WTC11 (cell line): Measurements from ENCODE around the gene RASSF1. TPM values are rescaled to one million over a fixed set of nuclear protein-coding genes. Genes with fewer than 3 reads are reported as not detected.
A peak's percentile ranks its signal among the peaks of the same experiment; 100 is the strongest.

Experiments
- ATAC-seq: fragments of 200-7000 bp; cut with Tn5 transposase; 2 replicates; pipeline ENCODE4 v1.10.0; 2021; ENCODE audit warnings: mild to moderate bottlenecking, moderate library complexity
- CTCF ChIA-PET: fragments of 300-600 bp; sonication (Branson Sonifier 250); formaldehyde crosslinking; loops from one replicate; lab custom pipeline; 2021; ENCODE audit warnings: antibody characterized with exemption; lab: Charles Lee
- POLR2A ChIA-PET: fragments of 350-600 bp; sonication (Branson Sonifier 250); formaldehyde crosslinking; loops from one replicate; lab custom pipeline; 2021; ENCODE audit warnings: antibody characterized with exemption; lab: Charles Lee
- DNase-seq: peaks from one replicate; pipeline ENCODE4 v3.0.0; 2021; ENCODE audit warnings: low spot score
- H3K27ac Mint-ChIP-seq: 2 replicates; pipeline ENCODE4 v1.8.0; 2021; ENCODE audit warnings: mixed read lengths
- H3K27me3 Mint-ChIP-seq: 2 replicates; pipeline ENCODE4 v1.8.0; 2021; ENCODE audit warnings: low read depth, mild to moderate bottlenecking, moderate library complexity, mixed read lengths
- H3K36me3 Mint-ChIP-seq: 2 replicates; pipeline ENCODE4 v1.8.0; 2021; ENCODE audit warnings: mixed read lengths
- H3K4me1 Mint-ChIP-seq: 2 replicates; pipeline ENCODE4 v1.8.0; 2022; ENCODE audit warnings: mixed read lengths
- H3K4me3 Mint-ChIP-seq: 2 replicates; pipeline ENCODE4 v1.8.0; 2021; ENCODE audit warnings: mild to moderate bottlenecking, moderate library complexity, mixed read lengths
- H3K9me3 Mint-ChIP-seq: 2 replicates; pipeline ENCODE4 v1.8.0; 2021; ENCODE audit warnings: mixed read lengths
- ATF1 ChIP-seq: sonication (generic); formaldehyde crosslinking; IDR thresholded peaks from 2 replicates; pipeline ENCODE4 v1.8.1; 2023; ENCODE audit warnings: mild to moderate bottlenecking, moderate library complexity, missing genetic modification reagents
- NR1H2 ChIP-seq: sonication (generic); formaldehyde crosslinking; IDR thresholded peaks from 2 replicates; pipeline ENCODE4 v1.9.0; 2021; ENCODE audit warnings: mild to moderate bottlenecking, moderate library complexity, missing genetic modification reagents
- RELA ChIP-seq: sonication (generic); formaldehyde crosslinking; IDR thresholded peaks from 2 replicates; pipeline ENCODE4 v1.8.1; 2022; ENCODE audit warnings: missing genetic modification reagents, mild to moderate bottlenecking, borderline replicate concordance
- RORB ChIP-seq: fragments of 250-450 bp; sonication (Bioruptor Pico); IDR thresholded peaks from 2 replicates; pipeline ENCODE4 v1.9.0; 2021; ENCODE audit warnings: mild to moderate bottlenecking
- SMAD3 ChIP-seq: sonication (generic); formaldehyde crosslinking; IDR thresholded peaks from 2 replicates; pipeline ENCODE4 v1.8.0; 2022; ENCODE audit warnings: missing genetic modification reagents, mild to moderate bottlenecking, borderline replicate concordance
- SP1 ChIP-seq: sonication (generic); formaldehyde crosslinking; conservative IDR thresholded peaks from 2 replicates; pipeline ENCODE4 v1.8.1; 2022; ENCODE audit warnings: missing genetic modification reagents
- TEAD1 ChIP-seq: sonication (generic); formaldehyde crosslinking; IDR thresholded peaks from 2 replicates; pipeline ENCODE4 v1.8.0; 2022; ENCODE audit warnings: mild to moderate bottlenecking, missing genetic modification reagents
- TP53 ChIP-seq: sonication (generic); formaldehyde crosslinking; IDR thresholded peaks from 2 replicates; pipeline ENCODE4 v1.8.1; 2023; ENCODE audit warnings: mild to moderate bottlenecking, missing genetic modification reagents
- USF2 ChIP-seq: sonication (generic); formaldehyde crosslinking; IDR thresholded peaks from 2 replicates; pipeline ENCODE4 v1.8.1; 2023; ENCODE audit warnings: mild to moderate bottlenecking, missing genetic modification reagents, moderate library complexity
- total RNA-seq: library from RNA; stranded (reverse); gene quantifications from 3 replicates; pipeline ENCODE4 v1.2.3, GENCODE V29; 2021
- TF ChIP-seq, protein P1 (sequence below): fragments of 250-450 bp; sonication (Bioruptor Pico); IDR thresholded peaks from 2 replicates; pipeline ENCODE4 v2.1.2; 2022; ENCODE audit warnings: mild to moderate bottlenecking, moderate library complexity
- TF ChIP-seq, protein P2 (sequence below): sonication (generic); formaldehyde crosslinking; IDR thresholded peaks from 2 replicates; pipeline ENCODE4 v1.8.1; 2023; ENCODE audit warnings: mild to moderate bottlenecking, missing genetic modification reagents, moderate library complexity
- TF ChIP-seq, protein P3 (sequence below): fragments of 250-450 bp; sonication (Bioruptor Pico); IDR thresholded peaks from 2 replicates; pipeline ENCODE4 v1.9.0; 2021; ENCODE audit warnings: moderate library complexity, mild to moderate bottlenecking, inconsistent platforms, borderline replicate concordance
- TF ChIP-seq, protein P4 (sequence below): sonication (generic); formaldehyde crosslinking; IDR thresholded peaks from 2 replicates; pipeline ENCODE4 v1.8.0; 2022; ENCODE audit warnings: mild to moderate bottlenecking, missing genetic modification reagents
- TF ChIP-seq, protein P5 (sequence below): sonication (generic); formaldehyde crosslinking; IDR thresholded peaks from 2 replicates; pipeline ENCODE4 v1.8.0; 2023; ENCODE audit warnings: missing genetic modification reagents
- TF ChIP-seq, protein P6 (sequence below): sonication (generic); formaldehyde crosslinking; IDR thresholded peaks from 2 replicates; pipeline ENCODE4 v1.8.1; 2022; ENCODE audit warnings: missing genetic modification reagents, borderline replicate concordance

Gene RASSF1
- total RNA-seq, 1 experiment from 2014 or later, result 14.5 TPM

- no peak overlapping the region for H3K27ac Mint-ChIP-seq
- POLR2A ChIA-PET, result no interaction called here
- ATAC-seq (no peak), DNase-seq (no peak)
- peak overlapping the region; percentile 95 for H3K4me3 Mint-ChIP-seq
- no peaks in the 10 kb centered on the region for H3K36me3 Mint-ChIP-seq
- peaks cover 66% of the 10 kb centered on the region for H3K27me3 Mint-ChIP-seq
- CTCF ChIA-PET, result no interaction called here
- peaks cover 33% of the 10 kb centered on the region for H3K4me1 Mint-ChIP-seq
- TF ChIP-seq TP53 (CRISPR knock-in tag), result no peak
- TF ChIP-seq SMAD3 (CRISPR knock-in tag), result no peak
- TF ChIP-seq ATF1, result no peak
- no peaks in the 10 kb centered on the region for H3K9me3 Mint-ChIP-seq
Observed at GRCh38 chr3:50339485-50340146, 1.0 kb downstream of the RASSF1 start.

GRCh38 chr3:50338965-50339364 is 1.7 kb downstream of the RASSF1 start:
- peak overlapping the region; percentile 95 for H3K4me3 Mint-ChIP-seq
- CTCF ChIA-PET, result interaction anchor here (0.7 to 2.6 kb wide), 3 partner anchors 9 to 92 kb away, joined by 3 to 21 read pairs (median 12); partner anchors contain the start of gene HYAL1
- no peaks in the 10 kb centered on the region for H3K9me3 Mint-ChIP-seq
- DNase-seq (no peak), ATAC-seq (no peak)
- no peaks in the 10 kb centered on the region for H3K36me3 Mint-ChIP-seq
- POLR2A ChIA-PET, result interaction anchor here (0.6 kb wide), 1 partner anchor 127 kb away, joined by 4 read pairs; no protein-coding TSS in a partner anchor
- peaks cover 60% of the 10 kb centered on the region for H3K27me3 Mint-ChIP-seq
- H3K4me1 Mint-ChIP-seq, result peaks cover 33% of the 10 kb centered on the region
- no peak overlapping the region for H3K27ac Mint-ChIP-seq
- TF ChIP-seq, protein P1, sequence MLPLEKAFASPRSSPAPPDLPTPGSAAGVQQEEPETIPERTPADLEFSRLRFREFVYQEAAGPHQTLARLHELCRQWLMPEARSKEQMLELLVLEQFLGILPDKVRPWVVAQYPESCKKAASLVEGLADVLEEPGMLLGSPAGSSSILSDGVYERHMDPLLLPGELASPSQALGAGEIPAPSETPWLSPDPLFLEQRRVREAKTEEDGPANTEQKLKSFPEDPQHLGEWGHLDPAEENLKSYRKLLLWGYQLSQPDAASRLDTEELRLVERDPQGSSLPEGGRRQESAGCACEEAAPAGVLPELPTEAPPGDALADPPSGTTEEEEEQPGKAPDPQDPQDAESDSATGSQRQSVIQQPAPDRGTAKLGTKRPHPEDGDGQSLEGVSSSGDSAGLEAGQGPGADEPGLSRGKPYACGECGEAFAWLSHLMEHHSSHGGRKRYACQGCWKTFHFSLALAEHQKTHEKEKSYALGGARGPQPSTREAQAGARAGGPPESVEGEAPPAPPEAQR (CRISPR knock-in tag), result no peak
- no peak for TF ChIP-seq NR1H2

DNA sequence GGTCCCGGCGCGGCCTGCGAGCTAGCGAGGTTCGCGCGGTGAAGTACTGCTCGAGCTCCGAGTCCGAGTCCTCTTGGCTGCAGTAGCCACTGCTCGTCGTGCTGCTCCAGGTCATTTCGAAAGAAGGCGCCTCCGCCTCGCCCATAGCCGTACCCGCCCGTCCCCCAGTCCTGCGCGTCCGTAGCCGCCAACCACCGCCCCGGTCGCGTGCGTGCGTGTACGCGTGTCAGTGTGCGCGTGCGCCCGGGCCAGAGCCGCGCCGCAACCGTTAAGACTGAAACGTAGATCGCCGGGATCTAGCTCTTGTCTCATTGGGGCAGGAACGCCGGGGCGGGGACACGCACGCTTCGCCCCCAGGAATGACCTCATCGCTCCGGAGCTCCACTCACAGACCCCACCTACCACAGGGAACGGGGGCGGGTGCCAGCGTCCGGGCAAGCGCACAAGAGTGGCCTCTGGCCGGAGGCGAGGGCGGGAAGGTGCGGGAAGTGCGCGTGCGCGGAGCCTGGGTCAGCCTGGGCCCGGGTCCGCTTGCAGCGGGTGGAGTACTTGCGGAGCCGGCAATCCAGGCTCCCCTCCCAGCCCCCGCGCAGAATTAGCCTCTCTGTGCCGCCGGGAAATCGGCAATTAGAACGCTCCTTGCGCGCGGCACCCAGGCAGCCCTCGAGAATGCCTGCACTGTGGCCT is 3.3 kb downstream of the RASSF1 start:
- H3K4me1 Mint-ChIP-seq, result peaks cover 33% of the 10 kb centered on the region
- peak overlapping the region; percentile 95 for H3K4me3 Mint-ChIP-seq
- no peaks in the 10 kb centered on the region for H3K9me3 Mint-ChIP-seq
- H3K27ac Mint-ChIP-seq, result peak overlapping the region; percentile 98
- ChIA-PET POLR2A (interaction anchor here (0.6 to 2.4 kb wide), 16 partner anchors 8 to 274 kb away, joined by 3 to 21 read pairs (median 3); partner anchors contain the start of genes CISH, CYB561D2, HEMK1 and HYAL2), CTCF (interaction anchor here (0.6 to 2.7 kb wide), 34 partner anchors 9 to 279 kb away, joined by 3 to 71 read pairs (median 6); partner anchors contain the start of genes C3orf18, CISH, CYB561D2 and GNAI2)
- peak; percentile 99 for DNase-seq
- H3K36me3 Mint-ChIP-seq, result peaks cover under 1% of the 10 kb centered on the region
- peak; percentile 91 for ATAC-seq
- peaks cover 43% of the 10 kb centered on the region for H3K27me3 Mint-ChIP-seq
- TF ChIP-seq RORB (CRISPR knock-in tag), result no peak
- TF ChIP-seq TEAD1 (CRISPR knock-in tag), result peak; percentile 87; the same call in 1 of the 2 replicates
- TF ChIP-seq, protein P2, sequence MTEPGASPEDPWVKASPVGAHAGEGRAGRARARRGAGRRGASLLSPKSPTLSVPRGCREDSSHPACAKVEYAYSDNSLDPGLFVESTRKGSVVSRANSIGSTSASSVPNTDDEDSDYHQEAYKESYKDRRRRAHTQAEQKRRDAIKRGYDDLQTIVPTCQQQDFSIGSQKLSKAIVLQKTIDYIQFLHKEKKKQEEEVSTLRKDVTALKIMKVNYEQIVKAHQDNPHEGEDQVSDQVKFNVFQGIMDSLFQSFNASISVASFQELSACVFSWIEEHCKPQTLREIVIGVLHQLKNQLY (CRISPR knock-in tag), result no peak
- TF ChIP-seq, protein P3, sequence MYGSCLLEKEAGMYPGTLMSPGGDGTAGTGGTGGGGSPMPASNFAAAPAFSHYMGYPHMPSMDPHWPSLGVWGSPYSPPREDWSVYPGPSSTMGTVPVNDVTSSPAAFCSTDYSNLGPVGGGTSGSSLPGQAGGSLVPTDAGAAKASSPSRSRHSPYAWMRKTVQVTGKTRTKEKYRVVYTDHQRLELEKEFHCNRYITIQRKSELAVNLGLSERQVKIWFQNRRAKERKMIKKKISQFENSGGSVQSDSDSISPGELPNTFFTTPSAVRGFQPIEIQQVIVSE (CRISPR knock-in tag), result no peak
- TF ChIP-seq, protein P4, sequence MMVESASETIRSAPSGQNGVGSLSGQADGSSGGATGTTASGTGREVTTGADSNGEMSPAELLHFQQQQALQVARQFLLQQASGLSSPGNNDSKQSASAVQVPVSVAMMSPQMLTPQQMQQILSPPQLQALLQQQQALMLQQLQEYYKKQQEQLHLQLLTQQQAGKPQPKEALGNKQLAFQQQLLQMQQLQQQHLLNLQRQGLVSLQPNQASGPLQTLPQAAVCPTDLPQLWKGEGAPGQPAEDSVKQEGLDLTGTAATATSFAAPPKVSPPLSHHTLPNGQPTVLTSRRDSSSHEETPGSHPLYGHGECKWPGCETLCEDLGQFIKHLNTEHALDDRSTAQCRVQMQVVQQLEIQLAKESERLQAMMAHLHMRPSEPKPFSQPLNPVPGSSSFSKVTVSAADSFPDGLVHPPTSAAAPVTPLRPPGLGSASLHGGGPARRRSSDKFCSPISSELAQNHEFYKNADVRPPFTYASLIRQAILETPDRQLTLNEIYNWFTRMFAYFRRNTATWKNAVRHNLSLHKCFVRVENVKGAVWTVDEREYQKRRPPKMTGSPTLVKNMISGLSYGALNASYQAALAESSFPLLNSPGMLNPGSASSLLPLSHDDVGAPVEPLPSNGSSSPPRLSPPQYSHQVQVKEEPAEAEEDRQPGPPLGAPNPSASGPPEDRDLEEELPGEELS (CRISPR knock-in tag), result peak; percentile 77
- TF ChIP-seq, protein P5, sequence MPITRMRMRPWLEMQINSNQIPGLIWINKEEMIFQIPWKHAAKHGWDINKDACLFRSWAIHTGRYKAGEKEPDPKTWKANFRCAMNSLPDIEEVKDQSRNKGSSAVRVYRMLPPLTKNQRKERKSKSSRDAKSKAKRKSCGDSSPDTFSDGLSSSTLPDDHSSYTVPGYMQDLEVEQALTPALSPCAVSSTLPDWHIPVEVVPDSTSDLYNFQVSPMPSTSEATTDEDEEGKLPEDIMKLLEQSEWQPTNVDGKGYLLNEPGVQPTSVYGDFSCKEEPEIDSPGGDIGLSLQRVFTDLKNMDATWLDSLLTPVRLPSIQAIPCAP, result peak; percentile 58; the same call in 1 of the 2 replicates
- TF ChIP-seq, protein P1 (CRISPR knock-in tag), result no peak
- peak; percentile 79; the same call in 1 of the 2 replicates for TF ChIP-seq SP1
- no peak for TF ChIP-seq RELA (CRISPR knock-in tag)
- TF ChIP-seq, protein P6, sequence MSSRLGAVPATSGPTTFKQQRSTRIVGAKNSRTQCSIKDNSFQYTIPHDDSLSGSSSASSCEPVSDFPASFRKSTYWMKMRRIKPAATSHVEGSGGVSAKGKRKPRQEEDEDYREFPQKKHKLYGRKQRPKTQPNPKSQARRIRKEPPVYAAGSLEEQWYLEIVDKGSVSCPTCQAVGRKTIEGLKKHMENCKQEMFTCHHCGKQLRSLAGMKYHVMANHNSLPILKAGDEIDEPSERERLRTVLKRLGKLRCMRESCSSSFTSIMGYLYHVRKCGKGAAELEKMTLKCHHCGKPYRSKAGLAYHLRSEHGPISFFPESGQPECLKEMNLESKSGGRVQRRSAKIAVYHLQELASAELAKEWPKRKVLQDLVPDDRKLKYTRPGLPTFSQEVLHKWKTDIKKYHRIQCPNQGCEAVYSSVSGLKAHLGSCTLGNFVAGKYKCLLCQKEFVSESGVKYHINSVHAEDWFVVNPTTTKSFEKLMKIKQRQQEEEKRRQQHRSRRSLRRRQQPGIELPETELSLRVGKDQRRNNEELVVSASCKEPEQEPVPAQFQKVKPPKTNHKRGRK (CRISPR knock-in tag), result no peak
- peak; percentile 41; the same call in 1 of the 2 replicates for TF ChIP-seq USF2
